ENCODE measurements around the gene IGSF21. TPM values are rescaled to one million over a fixed set of nuclear protein-coding genes. Genes with fewer than 3 reads are reported as not detected.

IGSF21 gene
- total RNA-seq, 2 donors from 2014 or later, result 0.37 to 0.40 TPM

- Histone ChIP-seq H3K27ac (no peak overlapping the region), H3K27me3 (no peaks in the 10 kb centered on the region), H3K36me3 (no peaks in the 10 kb centered on the region), H3K4me1 (no peaks in the 10 kb centered on the region), H3K9me3 (no peaks in the 10 kb centered on the region), H3K4me3 (no peak overlapping the region), H3K9ac (ENCODE audit: low read depth in 2 of 2, low read length in 2 of 2) (no peak overlapping the region)
- TF ChIP-seq CTCF (IDR thresholded peaks at IDR 0.05), result no peak
- no peak for DNase-seq
- intact Hi-C loops (cut with DNase I), result no loop called here
Measured at GRCh38 chr1:18326211-18326897, 218.8 kb downstream of the IGSF21 start.

- intact Hi-C loops (cut with DNase I), result no loop called here
- H3K27me3 ChIP-seq, result no peaks in the 10 kb centered on the region
Measured at GRCh38 chr1:18327650-18328049, 220.1 kb downstream of the IGSF21 start.

GRCh38 chr1:18328803-18329202 is 221.2 kb downstream of the IGSF21 start:
- DNase-seq, result no peak
- no peak overlapping the region for H3K4me3 ChIP-seq
- no peak overlapping the region for H3K27ac ChIP-seq
- no peaks in the 10 kb centered on the region for H3K4me1 ChIP-seq
- TF ChIP-seq CTCF (IDR thresholded peaks at IDR 0.05), result no peak
- intact Hi-C loops (cut with DNase I), result no loop called here
- no peaks in the 10 kb centered on the region for H3K9me3 ChIP-seq
- no peak overlapping the region for H3K9ac ChIP-seq (ENCODE audit: low read depth in 2 of 2, low read length in 2 of 2)
- no peaks in the 10 kb centered on the region for H3K27me3 ChIP-seq
- no peaks in the 10 kb centered on the region for H3K36me3 ChIP-seq

More at GRCh38 chr1:18327650-18328049, 220.1 kb downstream of the IGSF21 start:
- Histone ChIP-seq H3K27ac (no peak overlapping the region), H3K4me1 (no peaks in the 10 kb centered on the region), H3K9me3 (no peaks in the 10 kb centered on the region), H3K9ac (ENCODE audit: low read depth in 2 of 2, low read length in 2 of 2) (no peak overlapping the region), H3K4me3 (no peak overlapping the region), H3K36me3 (no peaks in the 10 kb centered on the region)
- no peak for DNase-seq
- no peak for TF ChIP-seq CTCF (IDR thresholded peaks at IDR 0.05)

GRCh38 chr1:18329469-18330253 is 222.1 kb downstream of the IGSF21 start:
- intact Hi-C loops (cut with DNase I), result no loop called here
- Histone ChIP-seq H3K9ac (ENCODE audit: low read depth in 2 of 2, low read length in 2 of 2) (no peak overlapping the region), H3K4me1 (no peaks in the 10 kb centered on the region), H3K36me3 (no peaks in the 10 kb centered on the region), H3K9me3 (no peaks in the 10 kb centered on the region), H3K27me3 (no peaks in the 10 kb centered on the region), H3K27ac (no peak overlapping the region), H3K4me3 (no peak overlapping the region)
- TF ChIP-seq CTCF (IDR thresholded peaks at IDR 0.05), result no peak
- no peak for DNase-seq

GRCh38 chr1:18332576-18332975 is 225.0 kb downstream of the IGSF21 start:
- Histone ChIP-seq H3K4me1 (no peaks in the 10 kb centered on the region), H3K27ac (no peak overlapping the region), H3K4me3 (no peak overlapping the region), H3K27me3 (no peaks in the 10 kb centered on the region), H3K9ac (ENCODE audit: low read depth in 2 of 2, low read length in 2 of 2) (no peak overlapping the region), H3K9me3 (no peaks in the 10 kb centered on the region), H3K36me3 (no peaks in the 10 kb centered on the region)
- TF ChIP-seq CTCF (IDR thresholded peaks at IDR 0.05), result no peak
- intact Hi-C loops (cut with DNase I), result no loop called here
- DNase-seq, result no peak
